ENCODE data around the gene MMGT1.

GRCh38 chrX:136021903-136022302 lies 48.1 kb upstream of the MMGT1 start:
- TF ChIP-seq CTCF (IDR thresholded peaks at IDR 0.05; ENCODE audit: insufficient read depth, low read depth, low read length): no peak
- no peak for TF ChIP-seq EZH2 (IDR thresholded peaks at IDR 0.05; ENCODE audit: insufficient read depth, low read length)

Data from astrocyte (in vitro differentiated cells and primary cell).